SK-N-DZ (cell line): ENCODE measurements around the gene FHL2.

ENCODE experiments used
- DNase-seq: peaks from one replicate; pipeline ENCODE4 v3.0.0-alpha.2; 2015; ENCODE audit warnings: low spot score

FHL2 gene

GRCh38 chr2:105379741-105380186 is 19.1 kb downstream of the FHL2 start:
- DNase-seq: no peak

- DNase-seq: no peak
These were observed 19.9 kb downstream of the FHL2 start for GRCh38 chr2:105378921-105379383.

DNA sequence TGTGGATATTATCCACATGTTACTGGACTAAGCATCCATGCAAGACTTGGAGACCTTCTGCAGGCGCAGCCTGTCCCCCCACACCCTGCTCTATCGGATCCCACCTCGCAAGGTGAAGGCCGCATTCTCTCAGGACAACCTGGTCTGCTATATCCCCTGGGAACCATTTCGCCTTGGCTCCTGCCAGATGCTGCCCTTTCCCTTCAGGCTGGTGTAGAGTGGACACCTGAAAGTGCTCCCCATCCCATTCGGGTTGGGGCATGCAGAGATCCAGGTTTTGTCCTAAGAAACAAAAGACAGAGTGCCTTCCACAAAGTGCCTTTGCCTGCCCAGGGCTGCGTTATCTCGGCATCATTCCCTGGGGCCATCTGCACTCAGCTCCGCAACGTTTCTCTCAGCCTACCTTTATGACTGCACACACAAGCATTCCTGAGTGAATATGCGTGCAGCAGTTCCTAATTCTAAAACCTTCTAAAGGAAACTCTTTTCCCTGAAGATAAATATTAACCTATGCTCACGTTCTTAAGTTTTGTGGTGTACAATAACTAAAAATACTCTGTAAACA is 20.5 kb downstream of the FHL2 start:
- peak; percentile 30 for DNase-seq

GRCh38 chr2:105377871-105378270 is 21.0 kb downstream of the FHL2 start:
- peak; percentile 29 for DNase-seq

- DNase-seq: no peak
These were observed 22.0 kb downstream of the FHL2 start for GRCh38 chr2:105376789-105377240.

- no peak for DNase-seq
These were observed 22.8 kb downstream of the FHL2 start for GRCh38 chr2:105376010-105376409.

DNA sequence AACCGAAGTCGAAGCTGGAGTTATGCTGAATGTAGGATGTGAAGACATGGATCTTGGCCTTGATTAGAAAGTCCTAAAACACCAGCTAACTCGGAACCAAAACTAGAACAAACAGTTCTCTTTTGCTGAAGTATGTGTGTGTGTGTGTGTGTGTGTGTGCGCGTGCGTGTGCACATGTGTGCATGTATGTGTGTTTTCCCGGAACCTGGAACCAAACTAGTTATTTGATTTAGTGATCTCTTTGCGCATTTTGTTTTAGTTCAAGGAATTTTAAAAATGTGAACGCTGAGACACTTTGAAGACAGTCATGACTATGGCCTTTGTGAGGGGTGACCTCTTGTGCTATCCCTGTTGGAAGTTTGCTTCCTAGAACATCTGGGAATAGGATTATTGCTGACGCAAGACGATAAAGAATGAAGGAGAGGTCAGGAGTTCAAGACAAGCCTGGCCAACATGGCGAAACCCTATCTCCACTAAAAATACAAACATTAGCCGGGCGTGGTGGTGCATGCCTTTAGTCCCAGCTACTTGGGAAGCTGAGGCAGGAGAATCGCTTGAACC is 23.8 kb downstream of the FHL2 start:
- DNase-seq: no peak

- DNase-seq: no peak
These were observed 24.9 kb downstream of the FHL2 start for GRCh38 chr2:105373895-105374401.

DNA sequence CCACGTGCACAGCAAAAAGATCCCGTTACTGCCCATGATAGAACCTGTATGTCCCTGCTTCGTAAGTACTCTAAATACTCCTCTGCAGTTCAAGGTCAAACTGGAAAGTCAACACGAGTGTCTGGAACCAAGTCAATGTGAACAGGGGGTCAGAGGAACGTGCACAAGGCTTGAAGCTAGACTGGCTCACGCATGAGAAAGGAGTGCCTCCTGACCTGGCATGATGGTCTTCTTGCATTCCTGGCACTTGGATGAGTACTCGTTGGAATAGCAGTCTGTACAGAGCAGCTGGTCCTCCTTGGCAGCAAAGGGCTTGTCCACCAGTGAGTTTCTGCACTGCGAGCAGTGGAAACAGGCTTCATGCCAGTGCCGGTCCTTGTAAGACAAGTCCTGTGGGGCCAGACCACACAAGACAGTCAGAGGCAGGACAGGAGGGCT is 25.5 kb downstream of the FHL2 start:
- DNase-seq: no peak

DNA sequence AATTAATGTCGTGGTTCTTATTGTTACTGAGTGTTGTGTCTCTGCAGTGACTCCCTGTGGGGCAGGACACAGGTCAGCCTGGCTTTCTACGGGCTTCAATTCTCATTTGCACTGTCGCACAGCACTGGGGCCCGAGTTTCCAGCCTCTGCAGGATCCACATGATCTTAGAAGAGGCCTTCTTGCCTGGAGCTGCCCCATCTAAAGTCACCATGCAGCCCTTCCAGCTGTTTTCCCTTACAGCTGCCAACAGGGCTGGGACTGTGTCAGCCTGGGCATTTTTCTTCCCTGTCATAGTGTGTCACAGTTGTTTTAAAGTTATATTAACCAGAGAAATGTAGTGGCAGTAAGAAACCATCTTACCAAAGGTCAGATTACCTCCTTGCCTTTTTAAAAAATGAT is 27.0 kb downstream of the FHL2 start:
- DNase-seq: no peak

- no peak for DNase-seq
These were observed 27.7 kb downstream of the FHL2 start for GRCh38 chr2:105371156-105371555.

DNA sequence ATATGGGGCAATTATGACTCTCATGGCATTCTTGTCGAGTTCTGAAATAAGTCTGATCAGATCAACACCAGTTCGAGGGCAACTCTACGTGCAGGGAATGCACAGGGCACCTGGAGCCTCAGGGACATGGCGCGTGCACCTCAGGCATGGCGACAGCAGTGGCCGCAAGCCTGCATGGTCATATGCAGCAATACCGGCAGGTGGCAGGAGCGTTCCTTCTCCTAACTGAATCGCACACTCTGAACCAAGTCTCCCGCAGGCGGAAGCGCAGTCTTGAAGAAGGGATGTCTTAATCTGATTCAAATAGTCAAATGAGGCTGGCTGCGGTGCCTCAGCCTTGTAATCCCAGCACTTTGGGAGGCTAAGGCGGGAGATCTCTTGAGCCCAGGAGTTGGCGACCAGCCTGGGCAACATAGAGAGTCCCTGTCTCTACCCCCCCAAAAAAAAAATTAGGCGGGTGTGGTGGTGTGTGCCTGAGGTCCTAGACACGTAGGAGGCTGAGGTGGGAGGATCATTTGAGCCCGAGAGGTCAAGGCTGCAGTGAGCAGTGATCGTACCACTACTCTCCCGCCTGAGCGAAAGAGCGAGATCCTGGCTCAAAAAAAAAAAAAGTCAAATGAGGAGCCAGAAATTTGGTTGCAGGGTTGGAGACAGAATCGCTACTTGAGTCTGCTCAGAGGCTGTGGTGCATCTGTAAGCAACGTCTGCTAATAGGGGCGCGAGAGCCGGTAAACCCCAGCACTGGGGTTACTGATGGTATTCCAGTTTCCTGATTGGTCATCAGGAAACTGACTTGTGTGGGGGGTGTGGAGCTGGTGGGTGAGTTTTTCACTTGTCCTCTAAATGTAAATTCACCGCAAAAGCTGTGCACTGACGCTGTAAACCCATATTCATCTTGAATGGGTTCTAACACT is 28.8 kb downstream of the FHL2 start:
- DNase-seq: peak; percentile 87

DNA sequence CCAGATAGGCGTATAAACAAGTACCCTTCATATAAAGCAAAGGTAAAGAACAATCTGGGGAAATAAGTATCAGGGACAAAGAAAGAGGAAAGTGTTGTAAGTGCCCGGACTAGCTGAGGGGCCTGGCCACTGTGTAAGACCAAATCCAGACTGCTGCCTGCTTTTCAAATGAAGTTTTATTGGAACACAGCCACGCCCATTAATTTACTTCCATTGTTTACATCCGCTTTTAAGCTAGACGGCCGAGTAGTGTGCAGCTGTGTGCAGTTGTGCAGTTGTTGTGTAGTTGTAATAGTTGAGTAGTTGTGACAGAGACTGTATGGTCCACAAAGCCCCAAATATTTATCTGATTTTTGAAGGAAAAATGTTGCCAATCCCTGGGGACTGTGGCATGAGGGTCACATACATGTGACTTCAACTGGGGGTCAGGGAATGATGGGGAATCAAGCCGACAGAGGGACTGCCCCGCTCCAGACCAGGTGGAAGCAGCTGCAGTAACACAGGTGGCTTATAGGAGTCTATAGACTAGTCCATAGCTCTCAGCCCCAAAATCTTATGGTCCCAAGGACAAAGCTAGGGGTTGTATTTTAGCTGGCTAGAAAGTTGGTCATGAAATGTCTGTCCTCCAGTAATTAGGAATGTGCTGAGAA is 30.0 kb downstream of the FHL2 start:
- DNase-seq: no peak

GRCh38 chr2:105365206-105365605 is 33.6 kb downstream of the FHL2 start:
- no peak for DNase-seq

- DNase-seq: no peak
These were observed 34.3 kb downstream of the FHL2 start for GRCh38 chr2:105364436-105365139.

GRCh38 chr2:105362862-105363591 is 35.8 kb downstream of the FHL2 start:
- DNase-seq: no peak

GRCh38 chr2:105361102-105361889 is 37.6 kb downstream of the FHL2 start:
- DNase-seq: no peak

DNA sequence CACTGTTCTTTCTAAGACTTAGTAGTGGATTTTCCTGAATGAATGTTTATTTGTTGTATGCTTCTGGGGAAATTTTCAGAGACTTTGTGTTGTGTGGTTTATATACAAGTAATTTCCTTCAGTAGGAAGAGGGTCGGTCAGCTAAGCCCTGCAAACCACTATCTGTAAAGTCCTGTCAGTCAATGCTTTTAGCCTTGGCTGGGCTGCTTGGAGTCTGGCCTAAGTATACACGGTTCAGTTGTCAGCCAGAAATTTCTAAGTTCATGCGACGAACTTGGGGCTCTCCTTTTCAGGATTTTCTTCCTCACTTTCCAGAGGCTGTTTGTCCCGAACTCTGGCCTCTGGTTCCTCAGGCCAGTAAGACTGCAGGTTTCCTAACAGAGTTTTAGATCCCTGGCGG is 40.3 kb downstream of the FHL2 start:
- no peak for DNase-seq

DNA sequence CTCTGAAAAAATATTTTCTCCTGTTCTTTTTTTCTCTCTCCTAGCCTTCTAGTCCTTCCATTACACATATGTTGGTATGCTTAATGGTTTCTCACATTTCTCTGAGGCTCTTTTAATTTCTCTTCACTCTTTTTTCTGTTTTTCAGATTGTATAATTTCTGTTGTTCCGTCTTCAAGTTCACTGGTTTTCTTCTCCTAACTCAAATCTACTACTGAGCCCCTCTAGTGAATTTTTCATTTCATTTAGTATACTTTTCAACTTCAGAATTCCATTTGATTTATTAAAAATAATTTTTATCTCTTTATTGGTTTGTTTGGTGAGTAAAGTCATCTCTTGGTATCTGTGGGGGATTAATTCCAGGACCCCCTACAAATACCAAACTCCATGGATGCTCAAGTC is 41.7 kb downstream of the FHL2 start:
- DNase-seq: no peak
